Measurements from ENCODE around the gene GLI1. TPM values are rescaled to one million over a fixed set of nuclear protein-coding genes. Genes with fewer than 3 reads are reported as not detected.

GLI1 gene
- total RNA-seq, 4 donors from 2014 or later: 0.67 to 2.1 (median 1.3) TPM

GRCh38 chr12:57456145-57456700 is 3.4 kb upstream of the GLI1 start:
- no peaks in the 10 kb centered on the region for H3K36me3 ChIP-seq
- peaks cover 8 to 33% (median 9%) of the 10 kb centered on the region in 4 donors for H3K4me1 ChIP-seq
- no peaks in the 10 kb centered on the region for H3K27me3 ChIP-seq
- DNase-seq: peak in 2 of 3 donors; percentile 56 to 68
- no peaks in the 10 kb centered on the region for H3K9me3 ChIP-seq
- no peak for TF ChIP-seq POLR2A (IDR thresholded peaks at IDR 0.05)
- peak in 5 of 6 experiments; percentile 37 to 61 (median 50) for TF ChIP-seq CTCF (IDR thresholded peaks at IDR 0.05)
- H3K27ac ChIP-seq: no peak overlapping the region
- peak overlapping the region in 1 of 4 donors; percentile 18 for H3K4me3 ChIP-seq

- DNase-seq: no peak
- TF ChIP-seq POLR2A (IDR thresholded peaks at IDR 0.05): no peak
- TF ChIP-seq CTCF (IDR thresholded peaks at IDR 0.05): no peak
- no peaks in the 10 kb centered on the region for H3K9me3 ChIP-seq
- no peaks in the 10 kb centered on the region for H3K36me3 ChIP-seq
- H3K4me3 ChIP-seq: peak overlapping the region in 1 of 4 donors; percentile 18
- no peaks in the 10 kb centered on the region for H3K27me3 ChIP-seq
- peaks cover 8 to 37% (median 15%) of the 10 kb centered on the region in 4 donors for H3K4me1 ChIP-seq
- no peak overlapping the region for H3K27ac ChIP-seq
Measured at GRCh38 chr12:57456737-57457490, 2.7 kb upstream of the GLI1 start.

- Histone ChIP-seq H3K4me1 (peaks cover 8 to 48% (median 15%) of the 10 kb centered on the region in 4 donors), H3K27me3 (no peaks in the 10 kb centered on the region), H3K4me3 (peak overlapping the region; percentile 59 to 74 (median 67)), H3K9me3 (no peaks in the 10 kb centered on the region), H3K27ac (peak overlapping the region; percentile 71 to 89 (median 81)), H3K36me3 (no peaks in the 10 kb centered on the region)
- TF ChIP-seq CTCF (IDR thresholded peaks at IDR 0.05): no peak
- TF ChIP-seq POLR2A (IDR thresholded peaks at IDR 0.05): no peak
- DNase-seq: no peak
Measured at GRCh38 chr12:57458665-57459054, 925 bp upstream of the GLI1 start.

GRCh38 chr12:57459055-57459749 is 383 bp upstream of the GLI1 start:
- H3K9me3 ChIP-seq: no peaks in the 10 kb centered on the region
- TF ChIP-seq POLR2A (IDR thresholded peaks at IDR 0.05) (no peak), CTCF (IDR thresholded peaks at IDR 0.05) (peak; percentile 96 to 99 (median 98))
- H3K27me3 ChIP-seq: no peaks in the 10 kb centered on the region
- peaks cover 8 to 48% (median 15%) of the 10 kb centered on the region in 4 donors for H3K4me1 ChIP-seq
- DNase-seq: peak; percentile 92 to 97 (median 94)
- H3K27ac ChIP-seq: peak overlapping the region; percentile 71 to 89 (median 81)
- no peaks in the 10 kb centered on the region for H3K36me3 ChIP-seq
- peak overlapping the region; percentile 59 to 74 (median 67) for H3K4me3 ChIP-seq

- Histone ChIP-seq H3K36me3 (no peaks in the 10 kb centered on the region), H3K4me3 (peak overlapping the region; percentile 59 to 74 (median 67)), H3K9me3 (no peaks in the 10 kb centered on the region), H3K27me3 (no peaks in the 10 kb centered on the region), H3K4me1 (peaks cover 8 to 39% (median 15%) of the 10 kb centered on the region in 4 donors), H3K27ac (peak overlapping the region; percentile 80 to 89 (median 82))
- no peak for TF ChIP-seq POLR2A (IDR thresholded peaks at IDR 0.05)
- DNase-seq: peak in 1 of 3 donors; percentile 40
Measured at GRCh38 chr12:57460468-57460784, 841 bp downstream of the GLI1 start.

All from Peyer's patch (tissue), 4 donors.